GM12865 (cell line): ENCODE data around the gene KCTD12.

Experiments
- DNase-seq: peaks from one replicate; pipeline ENCODE4 v3.0.0; 2010; ENCODE audit warnings: low read depth
- H3K4me3 ChIP-seq: 2 replicates; pipeline ENCODE4 v1.5.1; 2011; ENCODE audit warnings: mild to moderate bottlenecking, low read depth, low read length, control low read depth
- TF ChIP-seq, protein P1 (sequence below): IDR thresholded peaks from 2 replicates; pipeline ENCODE4 v1.5.1; 2011; ENCODE audit warnings: low read length, control low read depth, low read depth, inconsistent platforms; ENCODE audit not compliant: insufficient read depth; ENCODE audit errors: missing control alignments

The KCTD12 gene

DNA sequence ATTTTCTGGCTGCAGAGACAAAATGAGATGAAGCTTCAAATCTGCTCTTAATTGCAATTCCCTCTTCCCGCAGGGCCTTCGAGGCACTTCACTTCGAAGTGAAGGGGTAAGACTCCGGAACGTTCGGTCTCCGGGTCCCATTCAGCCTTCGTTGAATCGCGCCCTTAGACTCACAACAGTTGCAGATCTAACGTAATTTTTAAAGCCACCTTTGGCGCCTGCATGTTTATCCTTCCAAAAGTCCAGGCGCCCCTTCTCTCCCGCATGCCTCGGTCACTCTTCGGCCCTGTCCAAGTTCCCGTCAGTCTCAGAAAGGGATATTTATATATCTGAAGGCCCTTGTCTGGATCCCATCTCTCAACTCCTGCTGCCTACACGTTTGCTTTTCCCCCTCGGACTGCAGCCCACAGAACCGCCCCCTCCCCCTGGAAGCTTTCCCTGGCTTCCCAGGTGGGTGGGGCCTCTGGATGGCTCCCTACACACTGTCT is 915 bp upstream of the KCTD12 start:
- DNase-seq, result no peak
- peak overlapping the region; percentile 81 for H3K4me3 ChIP-seq
- TF ChIP-seq, protein P1, sequence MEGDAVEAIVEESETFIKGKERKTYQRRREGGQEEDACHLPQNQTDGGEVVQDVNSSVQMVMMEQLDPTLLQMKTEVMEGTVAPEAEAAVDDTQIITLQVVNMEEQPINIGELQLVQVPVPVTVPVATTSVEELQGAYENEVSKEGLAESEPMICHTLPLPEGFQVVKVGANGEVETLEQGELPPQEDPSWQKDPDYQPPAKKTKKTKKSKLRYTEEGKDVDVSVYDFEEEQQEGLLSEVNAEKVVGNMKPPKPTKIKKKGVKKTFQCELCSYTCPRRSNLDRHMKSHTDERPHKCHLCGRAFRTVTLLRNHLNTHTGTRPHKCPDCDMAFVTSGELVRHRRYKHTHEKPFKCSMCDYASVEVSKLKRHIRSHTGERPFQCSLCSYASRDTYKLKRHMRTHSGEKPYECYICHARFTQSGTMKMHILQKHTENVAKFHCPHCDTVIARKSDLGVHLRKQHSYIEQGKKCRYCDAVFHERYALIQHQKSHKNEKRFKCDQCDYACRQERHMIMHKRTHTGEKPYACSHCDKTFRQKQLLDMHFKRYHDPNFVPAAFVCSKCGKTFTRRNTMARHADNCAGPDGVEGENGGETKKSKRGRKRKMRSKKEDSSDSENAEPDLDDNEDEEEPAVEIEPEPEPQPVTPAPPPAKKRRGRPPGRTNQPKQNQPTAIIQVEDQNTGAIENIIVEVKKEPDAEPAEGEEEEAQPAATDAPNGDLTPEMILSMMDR, result no peak

DNA sequence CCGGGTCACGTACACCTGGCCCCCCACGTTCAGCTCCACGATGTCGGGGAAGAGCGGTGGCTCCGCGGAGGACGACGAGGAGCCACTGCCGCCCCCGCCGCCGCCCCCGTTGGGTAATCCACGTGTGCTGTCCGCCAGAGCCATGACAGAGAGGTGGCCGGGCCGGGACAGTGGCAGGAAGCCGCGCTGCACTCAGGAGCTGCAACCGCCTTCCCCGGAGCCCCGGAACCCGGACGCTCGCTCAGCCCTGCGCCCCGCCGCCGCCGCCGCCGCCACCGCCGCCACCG is 257 bp downstream of the KCTD12 start:
- DNase-seq, result no peak
- H3K4me3 ChIP-seq, result peak overlapping the region; percentile 81
- TF ChIP-seq, protein P1, result no peak

DNA sequence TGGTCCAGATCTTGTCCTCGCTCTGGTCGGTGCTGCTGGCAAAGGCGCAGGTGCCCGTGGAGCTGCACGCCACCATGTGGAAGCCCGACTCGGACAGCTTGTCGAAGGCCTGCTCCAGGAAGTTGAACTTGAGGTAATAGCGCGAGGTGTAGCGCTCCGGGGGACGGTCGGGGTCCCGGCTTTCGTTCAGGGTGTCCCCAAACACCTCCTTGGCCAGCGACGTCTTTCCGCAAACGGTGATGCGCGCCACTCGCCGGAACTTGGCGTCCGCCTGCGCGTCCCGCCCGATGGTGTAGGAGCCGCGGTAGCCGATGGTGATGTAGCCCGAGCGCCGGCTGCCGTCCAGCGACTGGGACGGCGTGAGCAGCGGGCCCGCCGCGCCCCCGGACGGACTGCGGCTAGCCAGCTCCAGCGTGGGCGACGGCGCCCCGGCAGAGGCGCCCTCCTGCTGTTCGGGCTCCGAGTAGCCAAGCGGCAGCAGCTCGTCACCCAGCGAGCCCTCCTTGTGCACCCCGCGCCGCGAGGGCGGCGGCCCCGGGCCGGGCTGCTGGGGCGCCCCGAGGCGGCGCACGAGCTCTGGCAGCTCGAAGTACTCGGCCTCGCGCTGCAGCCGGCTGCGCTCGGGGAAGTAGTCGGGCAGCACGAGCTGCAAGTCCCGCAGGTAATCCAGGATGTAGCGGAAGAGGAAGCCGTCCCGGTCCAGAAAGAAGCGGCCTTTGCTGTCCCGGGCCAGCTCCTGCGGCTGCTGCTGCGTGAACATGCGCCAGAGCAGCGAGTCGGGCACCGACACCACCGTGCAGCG is 801 bp downstream of the KCTD12 start:
- H3K4me3 ChIP-seq, result peak overlapping the region; percentile 81
- peak; percentile 86 for DNase-seq
- TF ChIP-seq, protein P1, result peak; percentile 36

DNA sequence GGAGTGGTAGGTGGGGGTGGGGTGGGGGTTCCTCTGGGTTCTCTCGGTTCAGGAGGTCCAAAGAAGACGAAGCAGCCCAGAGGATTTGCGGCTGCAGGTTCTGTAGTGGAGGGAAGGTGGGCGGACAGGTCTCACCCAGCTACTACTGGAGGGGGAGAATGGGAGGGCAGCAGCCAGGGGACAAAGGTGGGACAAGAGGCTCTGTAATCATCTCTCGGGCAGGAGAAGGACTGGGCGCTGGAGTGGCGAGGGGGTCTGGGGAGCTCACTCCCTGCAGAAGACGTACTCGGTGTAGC is 1.4 kb downstream of the KCTD12 start:
- H3K4me3 ChIP-seq, result peak overlapping the region; percentile 81
- DNase-seq, result no peak
- TF ChIP-seq, protein P1, result no peak

DNA sequence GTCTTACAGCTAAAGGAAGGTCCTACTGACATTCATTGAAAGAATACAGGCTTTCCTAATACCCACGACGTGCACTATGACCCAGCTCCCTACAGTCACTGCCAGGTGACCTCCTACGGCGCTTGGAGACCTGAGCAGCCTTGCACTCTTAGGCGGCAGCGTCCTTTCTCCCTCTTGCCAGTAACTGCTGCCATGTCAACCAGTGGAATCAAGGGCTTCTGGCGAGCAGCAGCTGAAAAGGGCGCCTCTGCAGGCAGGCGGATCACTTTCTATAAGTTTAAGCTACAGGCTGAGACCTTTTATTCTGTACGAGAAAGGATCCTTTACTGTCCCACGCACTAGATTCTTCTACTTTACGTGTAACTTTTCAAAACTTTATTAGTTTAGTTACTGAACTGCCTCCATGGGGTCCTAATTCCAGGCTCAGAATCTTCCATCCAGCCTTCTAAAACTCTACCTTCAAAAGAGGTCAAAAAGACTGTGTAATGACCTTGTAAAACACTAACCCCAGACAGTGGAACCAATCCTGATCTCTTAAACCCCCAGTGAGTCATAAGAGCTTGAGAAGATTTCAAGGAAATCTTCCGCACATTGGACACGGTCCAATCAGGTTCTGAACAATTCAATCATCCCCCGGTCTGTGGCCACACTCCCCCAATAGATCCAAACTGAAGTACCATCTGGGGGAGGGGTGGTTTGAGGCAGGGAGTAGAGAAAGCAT is 1.9 kb downstream of the KCTD12 start:
- TF ChIP-seq, protein P1, result peak; percentile 59
- peak; percentile 75 for DNase-seq
- peak overlapping the region; percentile 81 for H3K4me3 ChIP-seq

DNA sequence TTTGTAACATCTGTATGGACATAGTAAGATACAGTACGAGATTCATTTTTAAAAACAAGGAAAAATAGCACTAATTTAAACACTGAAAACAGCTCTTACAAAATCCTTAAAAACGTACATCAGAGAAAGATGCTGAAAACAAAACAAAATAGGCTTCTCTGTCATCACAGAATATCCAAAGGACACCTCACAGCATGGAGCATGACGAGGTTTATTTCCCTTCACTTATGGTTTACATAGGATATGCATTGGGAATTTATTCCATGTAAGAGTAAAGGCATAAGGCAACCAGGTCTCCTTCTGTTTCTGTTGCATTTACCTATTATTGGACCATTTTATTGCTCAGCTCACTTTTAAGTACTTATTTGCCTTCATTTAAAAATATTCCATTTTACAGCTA is 3.0 kb downstream of the KCTD12 start:
- TF ChIP-seq, protein P1, result no peak
- DNase-seq, result no peak
- peak overlapping the region; percentile 81 for H3K4me3 ChIP-seq
